ENCODE results near the gene PGGHG. TPM values are rescaled to one million over a fixed set of nuclear protein-coding genes. Genes with fewer than 3 reads are reported as not detected.
"Not testable (repeated sequence)": the region's sequence is repeated elsewhere in the genome, so short reads cannot be mapped to it uniquely, and the experiment has no call there.

Gene PGGHG
- total RNA-seq, 1 donor from 2014 or later = 20.5 TPM

DNA sequence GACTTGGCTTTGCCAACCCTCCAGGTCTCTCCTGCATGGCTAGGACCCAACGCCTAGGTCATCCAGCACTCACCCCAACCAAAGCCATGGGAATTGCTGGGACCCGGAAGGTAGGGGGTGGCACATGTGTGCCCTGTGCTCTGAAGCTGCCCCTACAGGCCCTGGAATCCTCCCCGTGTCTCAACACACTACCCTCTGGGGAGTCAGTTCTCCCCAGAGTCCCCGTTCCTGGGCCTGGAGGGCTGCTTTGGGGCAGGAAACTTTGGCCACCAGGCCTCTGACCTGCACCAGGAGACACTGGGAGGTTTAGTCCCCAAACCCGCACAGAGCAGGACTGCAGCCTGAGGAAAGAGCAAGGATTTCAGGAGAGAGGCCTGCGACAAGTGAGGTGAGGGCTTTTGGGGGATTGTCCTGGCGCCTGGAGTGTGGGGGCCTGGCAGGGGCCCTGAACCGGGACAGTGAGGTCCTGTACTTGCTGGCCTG lies 24.4 kb downstream of the PGGHG start:
- peak overlapping the region; percentile 6 for H2AFZ ChIP-seq (replicated peaks)

DNA sequence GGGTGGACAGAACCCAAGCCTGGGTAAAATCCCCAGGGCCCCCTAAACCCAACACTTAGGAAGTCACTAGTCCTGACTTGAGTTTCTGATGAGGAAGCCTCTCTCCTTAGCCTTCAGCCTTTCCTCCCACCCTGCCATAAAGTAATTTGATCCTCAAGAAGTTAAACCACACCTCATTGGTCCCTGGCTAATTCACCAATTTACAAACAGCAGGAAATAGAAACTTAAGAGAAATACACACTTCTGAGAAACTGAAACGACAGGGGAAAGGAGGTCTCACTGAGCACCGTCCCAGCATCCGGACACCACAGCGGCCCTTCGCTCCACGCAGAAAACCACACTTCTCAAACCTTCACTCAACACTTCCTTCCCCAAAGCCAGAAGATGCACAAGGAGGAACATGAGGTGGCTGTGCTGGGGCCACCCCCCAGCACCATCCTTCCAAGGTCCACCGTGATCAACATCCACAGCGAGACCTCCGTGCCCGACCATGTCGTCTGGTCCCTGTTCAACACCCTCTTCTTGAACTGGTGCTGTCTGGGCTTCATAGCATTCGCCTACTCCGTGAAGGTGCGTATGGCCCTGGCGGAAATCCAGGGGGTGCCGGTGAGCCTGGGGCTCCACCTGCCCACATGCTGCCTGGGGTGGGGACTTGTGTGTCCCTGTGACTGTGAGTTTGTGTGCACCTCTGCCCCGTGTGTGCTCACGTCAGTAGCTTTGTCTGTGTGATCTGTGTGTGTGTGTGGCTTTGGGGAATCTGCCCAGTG lies 25.0 kb downstream of the PGGHG start, which contains the start of gene IFITM1:
Gene IFITM1 (plus strand): TSS at position 254 of the 767 bp plus-strand sequence. CDS start 131 bp downstream, at position 385.
- Mint-ChIP-seq H3K4me1 (peaks cover 53% of the 10 kb centered on the region), H3K4me3 (peak within 1 kb of the TSS; percentile 88), H3K36me3 (no peaks in the 10 kb centered on the region), H3K9me3 (no peaks in the 10 kb centered on the region), H3K27ac (peak within 1 kb of the TSS; percentile 90), H3K27me3 (ENCODE audit: insufficient read depth, low read depth) (peaks cover 12% of the 10 kb centered on the region)
- H3K4me2 ChIP-seq = peak within 1 kb of the TSS; percentile 84
- H3K27ac ChIP-seq = peak within 1 kb of the TSS; percentile 42
- H3K9ac ChIP-seq = no peak within 1 kb of the TSS
- peaks cover 3% of the 10 kb centered on the region for H3K79me2 ChIP-seq (ENCODE audit: low read depth)
- TF ChIP-seq, protein P1, sequence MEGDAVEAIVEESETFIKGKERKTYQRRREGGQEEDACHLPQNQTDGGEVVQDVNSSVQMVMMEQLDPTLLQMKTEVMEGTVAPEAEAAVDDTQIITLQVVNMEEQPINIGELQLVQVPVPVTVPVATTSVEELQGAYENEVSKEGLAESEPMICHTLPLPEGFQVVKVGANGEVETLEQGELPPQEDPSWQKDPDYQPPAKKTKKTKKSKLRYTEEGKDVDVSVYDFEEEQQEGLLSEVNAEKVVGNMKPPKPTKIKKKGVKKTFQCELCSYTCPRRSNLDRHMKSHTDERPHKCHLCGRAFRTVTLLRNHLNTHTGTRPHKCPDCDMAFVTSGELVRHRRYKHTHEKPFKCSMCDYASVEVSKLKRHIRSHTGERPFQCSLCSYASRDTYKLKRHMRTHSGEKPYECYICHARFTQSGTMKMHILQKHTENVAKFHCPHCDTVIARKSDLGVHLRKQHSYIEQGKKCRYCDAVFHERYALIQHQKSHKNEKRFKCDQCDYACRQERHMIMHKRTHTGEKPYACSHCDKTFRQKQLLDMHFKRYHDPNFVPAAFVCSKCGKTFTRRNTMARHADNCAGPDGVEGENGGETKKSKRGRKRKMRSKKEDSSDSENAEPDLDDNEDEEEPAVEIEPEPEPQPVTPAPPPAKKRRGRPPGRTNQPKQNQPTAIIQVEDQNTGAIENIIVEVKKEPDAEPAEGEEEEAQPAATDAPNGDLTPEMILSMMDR (IDR thresholded peaks at IDR 0.05) = no peak
- TF ChIP-seq EZH2 (IDR thresholded peaks at IDR 0.05) (no peak), EZH2phosphoT487 (IDR thresholded peaks at IDR 0.05) (no peak)
- no peaks in the 10 kb centered on the region for H4K20me1 ChIP-seq (ENCODE audit: low read depth)
- DNase-seq (ENCODE audit: low spot score) = peak; percentile 60
- H2AFZ ChIP-seq (replicated peaks) = peak within 1 kb of the TSS; percentile 6
- peaks cover 64% of the 10 kb centered on the region for H3K4me1 ChIP-seq
- H3K4me3 ChIP-seq = peak within 1 kb of the TSS; percentile 51
- no peaks in the 10 kb centered on the region for H3K9me3 ChIP-seq (ENCODE audit: low read depth)
- H3K36me3 ChIP-seq = no peaks in the 10 kb centered on the region
- peaks cover 50% of the 10 kb centered on the region for H3K27me3 ChIP-seq
- H3F3A ChIP-seq (ENCODE audit: low read depth) = peaks cover 48% of the 10 kb centered on the region

More for the DNA sequence above, 24.4 kb downstream of the PGGHG start:
- Histone ChIP-seq H3K36me3 (no peaks in the 10 kb centered on the region), H3K9ac (no peak overlapping the region), H3K27me3 (peaks cover 50% of the 10 kb centered on the region), H3K4me3 (peak overlapping the region; percentile 51), H3K79me2 (ENCODE audit: low read depth) (peaks cover 3% of the 10 kb centered on the region), H3F3A (ENCODE audit: low read depth) (peaks cover 48% of the 10 kb centered on the region), H3K4me2 (peak overlapping the region; percentile 84), H3K27ac (peak overlapping the region; percentile 42), H4K20me1 (ENCODE audit: low read depth) (no peaks in the 10 kb centered on the region), H3K9me3 (ENCODE audit: low read depth) (no peaks in the 10 kb centered on the region), H3K4me1 (peaks cover 67% of the 10 kb centered on the region)
- TF ChIP-seq EZH2phosphoT487 (IDR thresholded peaks at IDR 0.05) (no peak), EZH2 (IDR thresholded peaks at IDR 0.05) (no peak)
- TF ChIP-seq, protein P1 (IDR thresholded peaks at IDR 0.05) = no peak
- no peak for DNase-seq (ENCODE audit: low spot score)
- peak overlapping the region; percentile 90 for H3K27ac Mint-ChIP-seq
- H3K4me3 Mint-ChIP-seq = peak overlapping the region; percentile 88
- no peaks in the 10 kb centered on the region for H3K9me3 Mint-ChIP-seq
- no peaks in the 10 kb centered on the region for H3K36me3 Mint-ChIP-seq
- peaks cover 57% of the 10 kb centered on the region for H3K4me1 Mint-ChIP-seq
- H3K27me3 Mint-ChIP-seq (ENCODE audit: insufficient read depth, low read depth) = peaks cover 12% of the 10 kb centered on the region

DNA sequence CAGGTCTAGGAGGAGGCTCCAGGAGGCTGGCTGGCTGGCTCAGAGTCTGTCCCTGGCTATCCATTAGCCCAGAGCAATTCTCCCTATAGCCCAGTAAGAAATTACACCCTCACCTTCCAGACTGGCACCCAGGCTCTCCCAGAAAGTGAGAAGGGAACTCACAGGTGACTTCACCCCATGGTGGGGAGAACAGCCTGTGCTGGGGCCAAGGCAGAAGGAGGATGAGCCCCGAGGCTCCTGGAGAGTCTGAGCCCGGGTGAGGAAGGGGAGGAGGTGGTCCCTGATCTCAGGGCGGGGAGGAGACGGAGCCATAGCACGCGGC lies 25.6 kb downstream of the PGGHG start:
- H3K9me3 ChIP-seq (ENCODE audit: low read depth); H4K20me1 ChIP-seq (ENCODE audit: low read depth); H3K27ac ChIP-seq; H3K9ac ChIP-seq; H3K9me3 Mint-ChIP-seq; H3K36me3 Mint-ChIP-seq; H3K36me3 ChIP-seq; DNase-seq (ENCODE audit: low spot score); H3K79me2 ChIP-seq (ENCODE audit: low read depth); H2AFZ ChIP-seq (replicated peaks): not testable (repeated sequence)
- Mint-ChIP-seq H3K27ac (peak overlapping the region; percentile 21), H3K4me3 (peak overlapping the region; percentile 88), H3K27me3 (ENCODE audit: insufficient read depth, low read depth) (peaks cover 12% of the 10 kb centered on the region), H3K4me1 (peaks cover 49% of the 10 kb centered on the region)
- Histone ChIP-seq H3K4me1 (peaks cover 61% of the 10 kb centered on the region), H3K27me3 (peaks cover 50% of the 10 kb centered on the region), H3K4me2 (peak overlapping the region; percentile 84), H3F3A (ENCODE audit: low read depth) (peaks cover 45% of the 10 kb centered on the region), H3K4me3 (peak overlapping the region; percentile 51)

DNA sequence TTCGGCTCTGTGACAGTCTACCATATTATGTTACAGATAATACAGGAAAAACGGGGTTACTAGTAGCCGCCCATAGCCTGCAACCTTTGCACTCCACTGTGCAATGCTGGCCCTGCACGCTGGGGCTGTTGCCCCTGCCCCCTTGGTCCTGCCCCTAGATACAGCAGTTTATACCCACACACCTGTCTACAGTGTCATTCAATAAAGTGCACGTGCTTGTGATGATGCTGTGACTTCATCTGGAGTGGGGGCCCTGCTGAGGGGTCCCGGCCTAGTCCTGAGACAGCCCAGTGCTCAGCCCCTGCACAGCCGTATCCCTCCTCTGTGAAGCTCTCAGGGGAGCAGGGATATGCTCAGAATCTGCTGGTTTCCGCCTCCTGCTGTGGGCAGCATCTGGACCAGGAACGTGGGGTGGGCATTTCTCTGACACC lies 26.1 kb downstream of the PGGHG start:
- no peaks in the 10 kb centered on the region for H3K36me3 ChIP-seq
- Mint-ChIP-seq H3K36me3 (no peaks in the 10 kb centered on the region), H3K9me3 (no peaks in the 10 kb centered on the region), H3K27ac (no peak overlapping the region), H3K4me3 (peak overlapping the region; percentile 64), H3K27me3 (ENCODE audit: insufficient read depth, low read depth) (peaks cover 12% of the 10 kb centered on the region), H3K4me1 (peaks cover 47% of the 10 kb centered on the region)
- H3K27me3 ChIP-seq = peaks cover 50% of the 10 kb centered on the region
- H4K20me1 ChIP-seq (ENCODE audit: low read depth) = no peaks in the 10 kb centered on the region
- peaks cover 58% of the 10 kb centered on the region for H3K4me1 ChIP-seq
- H3F3A ChIP-seq (ENCODE audit: low read depth) = peaks cover 42% of the 10 kb centered on the region
- peak overlapping the region; percentile 84 for H3K4me2 ChIP-seq
- no peak overlapping the region for H3K9ac ChIP-seq
- TF ChIP-seq EZH2 (IDR thresholded peaks at IDR 0.05) = no peak
- TF ChIP-seq, protein P1 (IDR thresholded peaks at IDR 0.05) = no peak
- no peak for TF ChIP-seq EZH2phosphoT487 (IDR thresholded peaks at IDR 0.05)
- DNase-seq (ENCODE audit: low spot score) = no peak
- H3K79me2 ChIP-seq (ENCODE audit: low read depth) = no peaks in the 10 kb centered on the region
- H3K9me3 ChIP-seq (ENCODE audit: low read depth) = no peaks in the 10 kb centered on the region
- peak overlapping the region; percentile 31 for H3K4me3 ChIP-seq
- no peak overlapping the region for H2AFZ ChIP-seq (replicated peaks)
- H3K27ac ChIP-seq = no peak overlapping the region
